Activated naive CD4-positive, alpha-beta T cell (primary cell): ENCODE results near the gene SPATS1.
A peak's percentile ranks its signal among the peaks of the same experiment; 100 is the strongest.

ENCODE experiments used
- DNase-seq, 4 experiments: peaks; one replicate each; lab custom pipeline; 2025; lab: John Stamatoyannopoulos, UW

Gene SPATS1, protein sequence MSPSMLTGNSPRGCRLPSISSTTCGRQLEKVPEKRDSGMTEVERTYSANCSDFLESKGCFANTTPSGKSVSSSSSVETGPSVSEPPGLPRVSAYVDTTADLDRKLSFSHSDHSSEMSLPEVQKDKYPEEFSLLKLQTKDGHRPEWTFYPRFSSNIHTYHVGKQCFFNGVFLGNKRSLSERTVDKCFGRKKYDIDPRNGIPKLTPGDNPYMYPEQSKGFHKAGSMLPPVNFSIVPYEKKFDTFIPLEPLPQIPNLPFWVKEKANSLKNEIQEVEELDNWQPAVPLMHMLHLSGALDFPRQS

DNA sequence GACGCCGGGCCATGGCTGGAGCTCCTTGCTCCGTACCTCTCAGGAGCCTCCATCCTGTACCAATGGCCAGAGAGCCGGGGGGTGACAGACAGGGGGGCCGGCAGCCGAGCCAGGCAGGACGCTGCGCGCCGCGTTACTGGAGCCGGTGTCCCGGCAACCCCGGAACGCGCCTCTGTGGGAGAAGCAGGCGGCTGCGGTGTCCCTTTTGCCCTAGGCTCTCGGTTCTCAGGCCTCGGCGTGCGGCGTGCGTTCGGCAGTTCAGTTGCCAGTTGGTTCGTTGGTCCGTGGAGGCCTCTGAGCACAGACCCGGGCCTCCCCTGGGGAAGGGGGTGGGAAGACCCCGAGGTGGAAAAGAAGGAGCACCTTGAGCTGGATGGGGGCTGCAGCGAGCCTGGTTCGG is at the start of gene SPATS1:
TSS of gene SPATS1 (plus strand) at position 162 of the 400 bp plus-strand sequence. CDS start 446 bp downstream, outside the sequence.
- no peak for DNase-seq

DNA sequence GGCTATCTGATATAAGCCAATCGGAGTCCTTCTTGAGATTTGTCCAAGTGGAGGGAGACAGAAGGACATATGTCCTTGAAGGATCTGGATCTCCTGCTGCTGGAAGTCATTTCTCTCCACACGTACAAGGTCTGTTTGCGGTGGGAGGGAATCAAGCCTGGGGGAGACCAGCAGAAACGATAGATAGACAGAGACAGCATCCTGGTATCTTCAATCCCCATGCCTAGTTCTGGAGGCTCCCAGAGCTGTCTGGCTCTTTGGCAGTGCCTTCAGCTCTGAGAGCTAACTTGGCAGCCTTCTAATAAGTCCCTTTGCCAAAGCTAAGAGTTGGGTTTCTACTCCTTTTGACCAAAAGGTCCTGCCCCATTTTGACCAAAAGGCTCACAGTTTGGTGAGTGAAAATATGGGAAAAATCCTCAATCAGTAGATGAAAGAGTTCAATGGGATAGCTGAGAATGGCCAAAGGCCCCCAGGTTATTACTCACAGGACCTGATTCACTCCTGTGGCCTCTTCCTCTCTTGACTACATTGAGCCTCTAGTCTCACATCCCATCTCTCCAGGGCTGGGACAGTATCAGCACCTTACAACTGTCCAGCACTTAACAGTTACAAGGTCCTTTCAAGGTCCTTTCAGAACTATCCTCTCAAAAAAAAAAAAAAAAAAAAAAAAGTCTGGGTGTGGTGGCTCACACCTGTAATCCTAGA is 49.6 kb upstream of the SPATS1 start:
- no peak for DNase-seq

DNA sequence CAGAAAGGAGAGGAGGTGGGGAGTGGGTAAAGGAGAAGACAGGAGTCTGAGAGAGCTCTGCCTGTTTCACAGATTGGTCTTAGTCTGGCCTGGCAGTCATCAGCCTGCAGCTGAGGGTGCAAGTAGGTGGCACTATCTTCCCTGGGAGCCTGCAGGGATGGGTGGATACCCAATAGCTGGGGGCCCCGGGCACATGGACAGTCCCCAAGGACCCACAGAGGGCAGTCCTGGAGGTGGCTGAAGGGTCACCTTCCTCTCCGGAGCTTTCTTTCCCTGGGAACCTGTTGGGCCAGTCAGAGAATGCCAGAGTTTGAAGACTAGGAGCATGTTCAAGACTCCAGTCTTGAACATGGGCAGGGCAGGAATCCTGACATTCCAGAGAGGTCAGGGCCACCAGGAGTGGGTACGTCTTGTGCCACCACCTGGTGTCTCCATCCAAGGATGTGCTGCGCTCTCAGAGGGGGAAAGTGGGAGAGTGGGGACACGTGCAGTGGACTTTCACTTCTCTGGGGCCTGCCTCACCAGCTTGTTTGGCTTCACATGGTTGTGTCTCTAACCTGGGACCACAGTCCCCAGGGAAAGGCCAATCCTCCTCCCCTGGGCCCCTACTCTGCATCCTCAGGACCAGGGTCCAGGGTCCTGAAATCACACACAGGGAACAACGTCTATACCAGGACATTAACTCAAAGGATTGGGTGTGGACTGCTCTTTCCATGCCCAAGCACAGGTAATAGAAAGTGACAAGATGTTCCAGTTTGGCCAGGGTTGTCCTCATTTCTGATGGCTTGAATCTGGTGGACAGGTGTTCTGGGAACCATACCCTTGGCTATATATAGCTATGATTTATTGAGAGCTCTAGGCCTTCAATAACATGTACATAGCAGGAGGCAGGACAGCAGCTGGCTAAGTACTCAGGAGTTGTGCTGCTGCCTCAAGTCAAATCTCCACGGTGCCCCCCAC is 47.3 kb upstream of the SPATS1 start:
- no peak for DNase-seq

DNA sequence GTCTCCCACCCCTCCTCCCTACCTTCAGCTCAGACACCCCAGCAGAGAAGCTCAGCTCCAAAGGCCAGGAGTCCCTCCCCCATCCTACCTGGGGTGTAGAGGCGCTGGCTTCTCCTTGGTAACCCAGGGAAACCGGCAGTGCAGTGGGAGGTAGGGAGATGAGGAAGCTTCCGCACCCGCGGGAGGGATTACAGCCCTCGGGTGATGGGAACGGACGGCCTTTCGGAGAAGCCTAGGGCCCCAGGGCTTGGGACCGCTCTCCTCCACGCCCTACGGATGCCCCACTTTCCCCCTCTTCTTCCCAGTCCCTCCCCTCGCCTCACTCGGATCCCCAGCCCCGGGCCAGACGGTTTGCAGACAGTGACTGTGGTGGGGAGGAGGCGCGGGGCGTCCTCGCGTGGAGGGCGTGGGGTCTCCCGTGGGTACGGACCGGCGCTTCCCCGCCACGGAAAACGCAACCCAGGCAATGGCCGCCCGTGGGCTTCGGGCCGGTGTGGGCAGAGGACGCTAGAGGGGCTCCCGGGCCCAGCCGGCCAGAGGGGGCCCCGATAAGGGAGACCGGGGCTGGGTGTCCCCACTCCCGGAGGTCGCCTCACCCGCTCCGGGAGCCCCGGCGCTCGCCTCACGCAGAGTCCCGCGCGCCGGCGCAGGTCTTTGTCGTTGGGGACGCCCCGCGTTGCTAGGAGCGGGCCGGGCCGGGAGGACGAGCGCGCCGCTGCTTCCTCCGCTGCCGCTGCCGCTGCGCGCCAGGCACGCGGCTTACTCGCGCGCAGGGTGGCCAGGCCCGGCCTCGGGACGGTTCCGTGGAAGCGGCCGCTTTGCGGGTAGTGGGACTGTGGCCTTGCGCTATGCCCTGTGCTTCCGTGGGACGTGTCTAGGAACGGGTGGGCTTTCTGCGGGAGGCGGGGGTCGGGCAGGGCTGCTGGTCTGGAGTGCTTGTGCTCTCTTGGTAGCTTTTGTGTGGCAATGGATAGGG is 45.1 kb upstream of the SPATS1 start:
- DNase-seq = peak in 2 of 4 experiments; percentile 22 to 46

DNA sequence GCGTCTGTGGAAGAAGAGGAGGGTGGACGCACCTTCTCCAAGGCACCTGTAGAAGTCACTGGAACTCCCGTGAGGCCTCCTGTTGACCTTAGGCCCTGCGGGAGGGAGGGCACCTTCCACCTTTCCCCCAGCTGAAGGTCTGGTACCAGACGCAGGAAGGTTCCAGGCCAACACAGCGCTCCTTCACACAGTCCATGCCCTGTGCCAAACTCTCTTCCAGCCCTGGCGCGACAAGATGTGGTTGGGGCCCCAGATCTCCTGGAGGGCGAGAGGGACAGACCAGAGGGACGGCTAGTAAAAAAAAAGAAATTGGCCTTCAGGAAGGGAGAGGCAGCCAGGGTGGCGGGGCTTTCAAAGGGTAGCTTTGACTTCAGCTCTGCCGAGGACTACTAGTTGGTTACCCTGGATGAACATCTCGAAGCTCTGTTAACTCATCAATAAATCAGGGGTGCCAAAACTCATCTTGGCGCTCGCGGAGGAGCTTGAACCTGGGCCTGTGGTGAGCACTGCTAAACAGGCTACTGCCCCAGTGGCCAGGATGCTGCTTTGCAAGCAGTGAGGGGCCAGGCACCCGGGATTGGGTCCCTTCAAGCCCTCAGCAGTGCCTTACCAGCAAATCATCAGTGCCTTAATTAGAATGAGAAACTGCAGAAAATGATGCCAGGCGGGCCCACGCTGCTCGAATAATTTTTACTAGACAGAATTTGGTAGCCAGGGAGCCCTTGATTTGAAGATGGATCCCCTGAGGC is 44.2 kb upstream of the SPATS1 start:
- DNase-seq = no peak

DNA sequence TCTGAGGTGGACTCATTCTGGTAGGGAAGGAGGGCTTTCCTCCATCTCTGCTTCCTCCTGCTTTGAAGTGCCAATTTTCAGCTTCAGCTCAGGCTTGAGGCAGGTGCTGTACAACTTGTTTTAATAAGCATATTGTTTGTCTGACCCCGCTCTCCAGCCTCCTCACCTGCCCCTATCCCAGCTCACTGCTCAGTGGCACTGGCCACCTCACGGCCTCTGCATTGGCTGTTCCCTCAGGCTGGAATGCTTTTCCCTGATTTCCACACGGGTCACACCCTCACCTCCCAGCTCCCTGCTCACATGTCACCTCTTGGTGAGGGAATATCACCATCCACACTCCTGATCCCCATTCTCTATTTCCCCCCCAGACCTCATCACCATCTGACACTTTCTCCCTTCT is 43.6 kb upstream of the SPATS1 start:
- no peak for DNase-seq

DNA sequence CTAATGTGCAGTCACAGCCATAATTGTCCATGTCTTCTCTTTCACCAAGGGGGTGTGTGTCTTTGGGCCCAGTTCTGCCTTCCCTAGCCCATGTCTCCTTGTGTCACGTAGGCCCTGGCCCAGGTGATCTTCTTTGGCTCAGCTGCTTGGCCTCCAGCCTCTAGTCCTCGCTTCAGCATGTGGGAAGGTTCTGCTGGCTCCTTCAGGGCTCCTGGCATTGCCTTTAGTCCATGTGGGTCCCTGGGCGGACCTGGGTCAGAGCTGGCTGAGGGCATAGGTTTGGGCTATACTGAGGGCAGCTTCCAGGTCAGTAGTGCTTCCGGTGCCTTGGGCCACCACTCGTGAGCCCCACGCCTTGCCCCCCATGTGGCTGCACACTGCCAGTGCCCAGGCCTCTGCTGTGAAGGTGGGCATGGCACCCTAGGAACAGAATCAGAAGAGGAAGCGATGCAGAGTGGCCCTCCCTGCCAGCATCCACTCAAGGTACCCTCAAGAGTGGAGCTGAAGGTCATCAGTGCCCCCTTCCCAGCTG is 42.1 kb upstream of the SPATS1 start:
- DNase-seq = no peak

DNA sequence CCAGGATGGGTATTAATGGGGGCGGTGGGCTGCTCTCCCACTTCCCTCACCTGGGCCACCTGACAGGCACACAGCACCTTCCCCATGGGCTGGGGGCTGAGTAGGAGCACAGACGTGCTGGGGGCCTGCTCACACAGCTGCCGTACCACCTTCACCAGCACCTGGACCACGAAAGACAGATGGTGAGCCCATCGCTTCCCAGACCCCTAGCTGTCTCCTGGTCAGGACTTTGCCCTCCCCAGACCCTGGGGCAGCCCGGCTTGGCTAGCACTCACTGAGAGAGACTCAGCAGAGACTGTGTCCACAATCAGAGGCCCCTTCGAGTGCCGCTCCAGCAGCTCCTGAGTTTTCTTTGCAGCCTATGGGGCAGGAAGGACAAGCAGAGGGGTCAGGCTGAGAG is 41.3 kb upstream of the SPATS1 start:
- DNase-seq = no peak

DNA sequence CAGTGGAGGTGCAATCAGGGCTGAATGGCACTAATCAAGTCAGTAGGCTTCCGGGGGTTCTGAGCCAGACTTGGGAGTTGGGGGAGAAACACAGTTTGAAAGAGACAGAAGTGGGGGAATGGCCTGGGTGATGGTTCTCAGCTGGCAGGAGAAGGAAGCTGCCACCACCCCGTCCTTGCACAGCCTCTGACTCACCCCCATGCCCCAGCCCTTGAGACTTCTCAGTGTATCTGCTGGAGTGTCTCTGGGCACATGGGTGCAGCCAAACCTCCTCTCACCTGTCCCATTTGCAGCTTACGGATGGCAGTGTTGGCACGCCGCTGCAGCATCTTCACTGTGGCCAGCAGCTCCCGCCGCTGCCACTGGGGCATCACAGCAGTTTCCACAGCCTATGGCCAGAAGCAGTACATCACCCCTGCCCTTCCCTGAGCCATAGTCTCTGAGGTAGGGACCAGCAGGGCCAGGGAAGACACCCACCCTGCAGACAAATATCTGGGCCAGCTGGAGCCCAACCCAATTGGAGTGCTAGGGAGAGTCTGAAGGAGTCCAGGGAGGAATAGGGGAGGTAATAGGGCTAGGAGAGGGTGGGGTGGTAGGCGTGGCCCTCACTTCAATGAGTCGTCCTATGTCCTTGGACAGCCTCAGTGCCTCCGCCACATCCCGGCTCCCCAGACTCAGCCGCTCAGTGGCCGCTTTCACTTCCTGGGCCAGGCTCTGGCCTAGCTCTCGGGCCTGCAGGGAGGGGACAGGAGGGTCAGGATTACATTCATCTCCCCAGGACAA is 40.5 kb upstream of the SPATS1 start:
- DNase-seq = no peak

DNA sequence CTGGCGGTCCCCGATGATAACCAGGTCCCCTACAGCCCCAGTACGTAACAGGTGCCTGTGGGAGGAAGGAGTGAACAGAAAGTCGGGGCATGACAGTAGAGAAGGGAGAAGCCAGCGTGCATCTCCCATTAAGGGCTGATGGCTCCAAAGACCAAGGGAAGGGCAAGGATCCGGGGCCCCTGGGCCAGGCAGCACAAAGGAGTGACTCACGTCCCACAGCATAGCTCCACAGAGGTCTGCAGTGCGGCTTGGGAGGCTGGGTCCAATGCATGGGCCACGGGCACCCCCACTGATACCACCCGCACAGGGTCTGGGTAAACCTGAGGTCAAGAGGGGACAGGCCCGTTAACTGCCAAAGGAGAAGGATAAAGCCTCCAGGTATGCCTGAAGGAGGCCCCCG is 39.6 kb upstream of the SPATS1 start:
- no peak for DNase-seq

DNA sequence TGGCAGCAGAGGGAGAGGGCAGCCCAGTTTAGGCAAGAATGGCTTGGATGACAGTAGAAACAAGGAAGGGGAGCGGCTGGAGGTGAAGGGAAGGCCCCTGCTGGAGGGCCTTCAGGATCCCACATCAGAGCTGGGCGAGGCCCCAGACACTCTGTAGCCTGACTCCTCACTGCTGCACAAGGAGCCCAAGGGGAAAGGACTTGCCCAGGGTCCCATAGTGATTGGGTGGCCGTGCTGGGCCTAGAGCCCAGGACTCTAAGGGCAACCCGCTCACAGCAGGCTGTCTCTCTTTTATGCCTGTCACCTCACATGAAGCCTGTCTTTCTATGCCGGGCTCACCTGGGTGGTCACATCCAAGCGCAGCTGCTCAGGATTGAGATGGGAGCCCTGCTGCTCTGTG is 38.6 kb upstream of the SPATS1 start:
- no peak for DNase-seq

DNA sequence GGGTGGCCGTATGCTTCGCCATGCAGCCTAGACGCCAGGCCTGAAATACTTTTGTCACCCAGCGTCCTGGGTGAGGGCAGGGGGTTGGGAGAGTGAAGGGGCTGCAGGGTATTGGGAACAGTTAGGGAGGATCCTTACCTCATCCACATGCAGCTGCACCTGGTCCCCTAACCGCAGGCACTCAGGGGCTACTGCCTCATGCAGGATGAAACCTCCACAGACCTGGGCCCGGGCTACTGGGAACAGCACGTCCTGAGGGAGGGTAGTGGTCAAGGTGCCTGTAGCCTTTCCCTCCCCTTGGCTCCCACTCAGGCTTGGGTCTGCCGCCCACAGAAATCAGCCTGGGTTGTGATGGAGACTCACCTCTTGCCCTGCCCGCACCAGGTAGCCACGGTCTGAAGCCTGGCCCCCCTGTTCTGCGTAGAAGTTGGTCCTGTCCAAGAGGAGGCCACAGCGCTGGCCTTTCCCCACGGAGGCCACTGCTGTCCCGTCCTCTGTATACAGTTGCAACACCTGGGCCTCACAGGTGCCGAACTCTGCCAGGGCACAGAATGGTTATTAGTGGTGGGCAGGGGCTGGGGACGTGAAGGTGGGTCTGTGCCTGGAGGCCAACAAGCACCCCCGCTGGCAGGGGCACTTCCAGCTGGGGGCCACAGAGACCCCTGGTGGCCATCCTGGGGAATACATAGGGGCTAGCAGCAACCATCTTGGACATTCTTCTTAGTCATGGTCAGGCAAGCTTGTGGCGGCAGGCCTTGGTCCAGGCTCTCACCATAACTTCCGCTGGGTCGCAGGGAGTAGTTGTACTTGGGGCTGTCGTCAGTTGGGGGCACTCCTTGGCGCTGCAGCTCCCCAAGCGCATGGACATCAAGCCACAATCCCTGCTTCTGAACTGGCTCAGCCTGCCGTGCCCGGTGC is 37.9 kb upstream of the SPATS1 start:
- DNase-seq = peak in 1 of 4 experiments; percentile 20

DNA sequence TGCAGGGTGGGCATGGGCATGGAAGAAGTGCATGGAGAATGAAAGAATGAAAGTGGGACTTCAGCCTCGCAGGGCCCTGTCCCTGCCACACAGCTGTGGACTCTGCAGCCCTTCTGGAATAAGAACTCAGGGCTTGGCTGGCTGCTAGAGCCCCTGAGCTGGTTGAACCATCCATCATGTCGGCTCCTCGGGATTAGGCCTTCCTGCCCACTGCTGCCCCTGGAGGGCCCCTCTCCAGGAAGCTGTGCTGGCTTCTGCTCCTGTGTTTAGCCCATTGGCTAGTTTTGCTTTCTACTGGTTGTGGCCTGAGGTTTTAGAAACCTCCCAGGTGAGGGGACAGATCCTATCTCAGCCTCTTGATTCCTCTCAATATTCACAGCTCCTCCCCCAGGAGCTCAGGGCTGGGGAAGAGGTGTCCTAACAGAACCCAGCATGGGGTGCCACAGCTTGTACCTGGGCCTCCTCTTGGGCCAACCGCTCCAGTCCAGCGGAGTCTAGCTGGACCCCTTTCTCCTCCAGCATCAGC is 37.2 kb upstream of the SPATS1 start:
- DNase-seq = no peak

DNA sequence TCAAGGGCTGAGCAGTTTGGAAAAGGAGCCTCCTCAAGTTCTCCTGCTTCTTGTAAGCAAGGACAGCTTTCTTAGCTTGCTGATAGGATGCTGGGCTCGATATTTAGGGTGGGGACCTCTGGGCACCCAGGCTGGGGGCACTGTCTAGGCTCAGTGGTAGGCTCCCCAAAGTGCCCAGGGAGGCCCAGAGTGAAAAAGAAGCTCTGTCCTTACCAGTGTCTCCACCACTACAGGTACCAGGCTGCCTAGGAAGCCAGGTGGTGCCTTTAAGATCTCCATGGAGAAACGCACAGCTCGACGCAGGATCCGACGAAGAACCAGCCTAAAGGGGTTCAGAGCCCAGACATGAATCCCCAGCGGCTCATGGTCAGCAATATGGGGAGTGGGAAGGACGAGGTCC is 35.7 kb upstream of the SPATS1 start:
- DNase-seq = no peak

DNA sequence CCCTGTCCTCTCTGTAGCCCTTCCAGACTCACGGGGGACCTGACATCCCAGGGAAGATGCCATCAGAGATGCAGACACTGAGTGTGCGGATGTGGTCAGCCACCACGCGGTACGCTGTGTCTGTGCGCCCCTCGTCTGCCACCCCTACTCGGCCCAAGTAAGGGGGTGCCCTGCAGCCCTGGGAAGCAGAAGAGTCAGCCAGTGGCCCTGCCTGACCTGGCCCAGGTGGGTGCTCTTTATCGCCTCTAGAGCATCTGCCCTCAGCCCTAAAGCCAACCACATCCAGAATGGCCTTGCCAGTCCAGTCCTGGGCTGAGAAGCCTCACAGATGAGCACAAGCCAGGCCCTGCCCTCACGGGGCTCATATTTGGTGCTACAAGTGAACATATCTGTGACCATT is 35.2 kb upstream of the SPATS1 start:
- no peak for DNase-seq

DNA sequence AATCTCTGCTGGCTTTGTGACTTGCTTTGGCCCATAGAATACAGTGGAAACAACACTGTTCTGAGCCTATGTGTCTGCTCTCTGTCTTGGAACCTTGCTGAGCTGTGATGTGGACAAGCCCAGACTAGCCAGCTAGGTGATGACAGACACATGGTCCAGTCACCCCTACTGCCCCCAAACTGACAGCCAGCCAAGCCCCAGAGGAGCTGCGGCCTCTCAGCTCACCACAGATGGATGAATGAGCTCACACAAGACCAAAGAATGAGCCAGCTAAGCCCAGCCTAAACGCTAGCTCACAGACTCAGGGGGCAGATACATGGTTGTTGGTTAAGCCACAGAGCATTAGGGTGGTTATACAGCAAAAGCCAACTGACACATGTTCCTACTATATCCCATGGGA is 33.4 kb upstream of the SPATS1 start:
- DNase-seq = no peak

DNA sequence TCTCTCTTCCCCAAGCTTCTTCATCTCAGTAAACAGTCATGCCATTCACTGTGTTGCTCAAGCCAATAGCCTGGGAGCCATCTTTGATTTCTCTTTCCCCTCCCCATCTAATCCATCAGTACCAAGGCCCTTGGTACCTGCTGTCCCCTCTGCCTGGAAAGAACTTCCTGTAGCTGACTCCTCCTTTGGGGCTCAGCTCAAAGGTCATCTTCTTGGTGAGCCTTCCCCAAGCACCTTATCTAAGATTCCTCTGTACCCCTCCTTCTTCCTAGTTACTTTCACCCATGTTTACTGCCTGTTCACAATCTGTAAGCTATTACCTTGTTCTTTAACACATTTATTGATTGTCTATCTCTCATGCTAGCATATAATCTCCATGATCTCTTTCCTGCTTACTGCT is 32.8 kb upstream of the SPATS1 start:
- no peak for DNase-seq

DNA sequence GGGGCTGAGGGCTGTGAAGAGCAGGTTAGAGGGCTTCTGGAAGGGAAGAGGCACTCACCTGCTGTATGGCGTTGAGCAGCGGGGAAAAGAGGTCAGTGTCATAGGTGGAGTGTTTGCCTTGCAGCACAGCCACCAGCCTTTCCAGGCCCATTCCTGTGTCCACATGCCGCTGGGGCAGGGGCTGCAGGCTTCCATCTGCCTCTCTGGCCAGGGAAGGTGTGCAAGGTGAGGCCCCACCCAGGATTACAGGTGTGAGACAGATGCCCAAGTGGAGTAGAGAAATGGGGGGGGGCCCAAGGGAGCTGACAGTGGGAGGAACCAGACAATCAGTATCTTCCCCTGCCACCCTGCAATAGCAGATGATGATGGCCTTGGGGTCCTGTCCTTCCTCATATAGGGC is 32.2 kb upstream of the SPATS1 start:
- DNase-seq = no peak
